ENCODE measurements around the gene C14orf119. TPM values are rescaled to one million over a fixed set of nuclear protein-coding genes. Genes with fewer than 3 reads are reported as not detected.

Gene C14orf119
- total RNA-seq, 1 experiment from 2014 or later, result 39.6 TPM

DNA sequence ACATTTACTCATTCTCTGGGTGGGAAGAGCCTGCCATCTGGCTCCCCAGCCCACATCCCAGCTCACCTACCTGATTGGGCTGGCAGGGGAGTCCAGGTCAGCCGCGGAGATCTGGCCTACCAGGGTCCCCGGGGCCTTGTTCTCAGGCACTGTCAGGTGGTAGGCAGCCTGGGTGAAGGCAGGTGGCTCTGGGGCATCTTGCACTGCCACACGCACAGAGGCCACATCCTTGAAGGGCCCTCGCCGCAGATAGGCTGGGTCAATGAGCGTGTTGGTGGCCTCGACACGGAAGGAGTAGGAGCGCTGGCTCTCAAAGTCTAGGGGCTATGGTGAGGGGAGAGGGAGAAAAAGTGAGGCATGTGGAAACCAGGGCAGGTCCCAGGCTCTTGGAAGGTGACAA is 41.9 kb upstream of the C14orf119 start:
- DNase-seq (ENCODE audit: unreplicated experiment), result no peak
- no peaks in the 10 kb centered on the region for H3K9me3 Mint-ChIP-seq (ENCODE audit: unreplicated experiment)
- POLR2A ChIA-PET, result no interaction called here
- no peak overlapping the region for H3K27ac Mint-ChIP-seq (ENCODE audit: low read depth, unreplicated experiment)
- no peak for TF ChIP-seq CTCF (IDR thresholded peaks at IDR 0.05; ENCODE audit: unreplicated experiment)
- no peaks in the 10 kb centered on the region for H3K27me3 Mint-ChIP-seq (ENCODE audit: insufficient read depth, unreplicated experiment)
- H3K36me3 Mint-ChIP-seq (ENCODE audit: insufficient read depth, unreplicated experiment), result peaks cover 15% of the 10 kb centered on the region
- H3K4me1 Mint-ChIP-seq (ENCODE audit: insufficient read depth, unreplicated experiment), result peaks cover 23% of the 10 kb centered on the region
- BruUV-seq (replicated peaks), result no TSS peak
- intact Hi-C loops (cut with micrococcal nuclease), result no loop called here
- H3K4me3 Mint-ChIP-seq (ENCODE audit: unreplicated experiment), result no peak overlapping the region
- CTCF ChIA-PET, result interaction anchor here (1.0 to 16.3 kb wide), 4 partner anchors 15 to 80 kb away, joined by 3 to 620 read pairs (median 10); partner anchors contain the start of gene AJUBA

DNA sequence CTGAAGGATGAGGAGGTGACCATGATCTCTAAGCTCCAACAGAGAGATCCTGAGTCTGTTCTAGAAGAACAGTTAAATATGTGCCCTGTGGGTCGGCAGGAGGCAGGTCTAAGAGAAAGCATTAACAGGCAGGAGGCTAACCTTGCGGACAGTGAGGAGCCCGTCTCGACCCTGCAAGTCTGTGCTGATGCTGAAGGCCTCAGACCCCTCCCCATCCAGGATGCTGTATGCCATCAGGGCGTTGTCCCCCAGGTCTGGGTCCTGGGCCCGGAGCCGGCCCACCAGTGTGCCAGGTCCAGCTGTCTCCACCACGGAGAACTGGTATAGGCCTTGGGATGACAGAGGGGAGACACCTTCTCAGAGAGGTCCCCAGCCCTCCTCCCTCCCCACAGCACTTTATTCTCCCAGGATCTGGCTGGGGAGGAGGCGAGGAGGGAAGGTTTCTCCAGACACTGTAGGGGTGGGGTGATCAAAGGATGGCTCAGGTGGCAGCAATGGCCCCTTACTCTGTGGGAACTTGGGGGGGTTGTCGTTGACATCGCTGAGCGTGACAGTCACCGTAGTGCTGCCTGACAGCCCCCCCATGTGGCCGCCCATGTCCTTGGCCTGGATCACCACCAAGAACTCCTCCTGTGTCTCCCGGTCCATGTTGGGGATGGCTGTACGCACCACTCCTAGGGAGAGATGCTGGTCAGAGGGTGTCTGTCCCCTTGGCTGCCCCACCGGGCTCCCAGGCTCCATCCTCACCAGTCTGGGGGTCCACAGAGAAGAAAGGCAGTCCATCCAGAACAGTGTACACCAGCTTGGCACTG is 41.1 kb upstream of the C14orf119 start:
- no peak overlapping the region for H3K27ac Mint-ChIP-seq (ENCODE audit: low read depth, unreplicated experiment)
- peaks cover 22% of the 10 kb centered on the region for H3K36me3 Mint-ChIP-seq (ENCODE audit: insufficient read depth, unreplicated experiment)
- H3K4me3 Mint-ChIP-seq (ENCODE audit: unreplicated experiment), result no peak overlapping the region
- CTCF ChIA-PET, result interaction anchor here (0.6 to 16.3 kb wide), 7 partner anchors 14 to 139 kb away, joined by 3 to 620 read pairs (median 3); partner anchors contain the start of gene AJUBA
- intact Hi-C loops (cut with micrococcal nuclease), result no loop called here
- H3K27me3 Mint-ChIP-seq (ENCODE audit: insufficient read depth, unreplicated experiment), result no peaks in the 10 kb centered on the region
- no TSS peak for BruUV-seq (replicated peaks)
- TF ChIP-seq CTCF (IDR thresholded peaks at IDR 0.05; ENCODE audit: unreplicated experiment), result no peak
- POLR2A ChIA-PET, result interaction anchor here (2.1 kb wide), 1 partner anchor 75 kb away, joined by 5 read pairs; no protein-coding TSS in a partner anchor
- no peaks in the 10 kb centered on the region for H3K9me3 Mint-ChIP-seq (ENCODE audit: unreplicated experiment)
- no peak for DNase-seq (ENCODE audit: unreplicated experiment)
- H3K4me1 Mint-ChIP-seq (ENCODE audit: insufficient read depth, unreplicated experiment), result peaks cover 26% of the 10 kb centered on the region

DNA sequence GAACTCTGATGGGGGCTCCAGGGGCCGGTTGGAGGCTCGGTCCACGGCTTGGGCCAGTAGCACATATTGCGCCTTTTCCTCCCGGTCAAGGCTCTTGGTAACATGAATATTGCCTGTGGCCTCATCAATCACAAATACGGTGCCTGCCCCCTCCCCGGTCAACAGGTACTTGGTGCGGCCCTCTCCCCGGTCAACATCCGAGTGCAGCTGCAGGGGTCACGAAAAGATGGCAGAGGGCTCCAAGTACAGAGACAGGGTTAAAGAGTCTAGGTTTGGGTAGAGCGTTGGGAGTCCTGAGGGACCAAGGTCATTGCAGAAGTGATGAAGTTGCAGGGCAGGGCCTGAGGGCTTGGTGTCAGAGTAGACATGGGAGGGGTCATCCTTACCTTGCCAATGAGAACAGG is 40.2 kb upstream of the C14orf119 start:
- Mint-ChIP-seq H3K4me1 (ENCODE audit: insufficient read depth, unreplicated experiment) (peaks cover 29% of the 10 kb centered on the region), H3K4me3 (ENCODE audit: unreplicated experiment) (no peak overlapping the region), H3K27ac (ENCODE audit: low read depth, unreplicated experiment) (no peak overlapping the region), H3K27me3 (ENCODE audit: insufficient read depth, unreplicated experiment) (no peaks in the 10 kb centered on the region), H3K9me3 (ENCODE audit: unreplicated experiment) (no peaks in the 10 kb centered on the region), H3K36me3 (ENCODE audit: insufficient read depth, unreplicated experiment) (peaks cover 32% of the 10 kb centered on the region)
- intact Hi-C loops (cut with micrococcal nuclease), result loop anchor here (5.0 kb wide), 1 partner anchor 233 kb away; no protein-coding TSS in a partner anchor
- POLR2A ChIA-PET, result interaction anchor here (1.4 to 2.1 kb wide), 2 partner anchors 14 to 75 kb away, joined by 4 to 5 read pairs; no protein-coding TSS in a partner anchor
- no peak for DNase-seq (ENCODE audit: unreplicated experiment)
- CTCF ChIA-PET, result interaction anchor here (0.5 to 16.3 kb wide), 14 partner anchors 9 to 614 kb away, joined by 3 to 620 read pairs (median 4); partner anchors contain the start of gene AJUBA
- TF ChIP-seq CTCF (IDR thresholded peaks at IDR 0.05; ENCODE audit: unreplicated experiment), result no peak
- BruUV-seq (replicated peaks), result no TSS peak

- Mint-ChIP-seq H3K27ac (ENCODE audit: low read depth, unreplicated experiment) (no peak overlapping the region), H3K27me3 (ENCODE audit: insufficient read depth, unreplicated experiment) (no peaks in the 10 kb centered on the region), H3K36me3 (ENCODE audit: insufficient read depth, unreplicated experiment) (peaks cover 37% of the 10 kb centered on the region), H3K4me1 (ENCODE audit: insufficient read depth, unreplicated experiment) (peaks cover 29% of the 10 kb centered on the region), H3K9me3 (ENCODE audit: unreplicated experiment) (no peaks in the 10 kb centered on the region), H3K4me3 (ENCODE audit: unreplicated experiment) (peak overlapping the region; percentile 83)
- intact Hi-C loops (cut with micrococcal nuclease), result loop anchor here (1.0 to 5.0 kb wide), 2 partner anchors 54 to 233 kb away; no protein-coding TSS in a partner anchor
- DNase-seq (ENCODE audit: unreplicated experiment), result peak; percentile 46
- POLR2A ChIA-PET, result interaction anchor here (1.4 to 3.5 kb wide), 4 partner anchors 13 to 76 kb away, joined by 4 to 15 read pairs (median 8); no protein-coding TSS in a partner anchor
- CTCF ChIA-PET, result interaction anchor here (0.5 to 16.3 kb wide), 15 partner anchors 9 to 615 kb away, joined by 3 to 620 read pairs (median 5); partner anchors contain the start of gene AJUBA
- TF ChIP-seq CTCF (IDR thresholded peaks at IDR 0.05; ENCODE audit: unreplicated experiment), result no peak
- BruUV-seq (replicated peaks), result no TSS peak
These were observed 39.6 kb upstream of the C14orf119 start for GRCh38 chr14:23055621-23056144.

Measured in MCF 10A (cell line).